Measurements from ENCODE around the gene TENM4.
A peak's percentile ranks its signal among the peaks of the same experiment; 100 is the strongest.

GRCh38 chr11:79244241-79244772, 196.5 kb downstream of the TENM4 start:
- TF ChIP-seq CTCF (IDR thresholded peaks at IDR 0.05) (no peak), EZH2phosphoT487 (IDR thresholded peaks at IDR 0.05; ENCODE audit: borderline replicate concordance, low read depth) (no peak), MEF2A (IDR thresholded peaks at IDR 0.05; ENCODE audit: borderline replicate concordance, low read depth) (no peak), SIN3A (IDR thresholded peaks at IDR 0.05; ENCODE audit: borderline replicate concordance, low read depth, low read length) (no peak), RAD21 (IDR thresholded peaks at IDR 0.05; ENCODE audit: low read length) (no peak), EP300 (IDR thresholded peaks at IDR 0.05; ENCODE audit: borderline replicate concordance in 1 of 2, low read depth in 1 of 2, low read length in 1 of 2) (0 out of 4 replicates have a peak, but pooled peaks of 1 of the 2 experiments have one; percentile 19), NRF1 (IDR thresholded peaks at IDR 0.05; ENCODE audit: low read depth, low read length) (no peak), ZBTB33 (IDR thresholded peaks at IDR 0.05; ENCODE audit: borderline replicate concordance, low read depth) (no peak)
- TF ChIP-seq, protein P1, sequence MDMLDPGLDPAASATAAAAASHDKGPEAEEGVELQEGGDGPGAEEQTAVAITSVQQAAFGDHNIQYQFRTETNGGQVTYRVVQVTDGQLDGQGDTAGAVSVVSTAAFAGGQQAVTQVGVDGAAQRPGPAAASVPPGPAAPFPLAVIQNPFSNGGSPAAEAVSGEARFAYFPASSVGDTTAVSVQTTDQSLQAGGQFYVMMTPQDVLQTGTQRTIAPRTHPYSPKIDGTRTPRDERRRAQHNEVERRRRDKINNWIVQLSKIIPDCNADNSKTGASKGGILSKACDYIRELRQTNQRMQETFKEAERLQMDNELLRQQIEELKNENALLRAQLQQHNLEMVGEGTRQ (IDR thresholded peaks at IDR 0.05; ENCODE audit: borderline replicate concordance, low read depth, low read length) = no peak
- TF ChIP-seq, protein P2, sequence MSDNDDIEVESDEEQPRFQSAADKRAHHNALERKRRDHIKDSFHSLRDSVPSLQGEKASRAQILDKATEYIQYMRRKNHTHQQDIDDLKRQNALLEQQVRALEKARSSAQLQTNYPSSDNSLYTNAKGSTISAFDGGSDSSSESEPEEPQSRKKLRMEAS (IDR thresholded peaks at IDR 0.05; ENCODE audit: low read depth) = no peak
- TF ChIP-seq, protein P3, sequence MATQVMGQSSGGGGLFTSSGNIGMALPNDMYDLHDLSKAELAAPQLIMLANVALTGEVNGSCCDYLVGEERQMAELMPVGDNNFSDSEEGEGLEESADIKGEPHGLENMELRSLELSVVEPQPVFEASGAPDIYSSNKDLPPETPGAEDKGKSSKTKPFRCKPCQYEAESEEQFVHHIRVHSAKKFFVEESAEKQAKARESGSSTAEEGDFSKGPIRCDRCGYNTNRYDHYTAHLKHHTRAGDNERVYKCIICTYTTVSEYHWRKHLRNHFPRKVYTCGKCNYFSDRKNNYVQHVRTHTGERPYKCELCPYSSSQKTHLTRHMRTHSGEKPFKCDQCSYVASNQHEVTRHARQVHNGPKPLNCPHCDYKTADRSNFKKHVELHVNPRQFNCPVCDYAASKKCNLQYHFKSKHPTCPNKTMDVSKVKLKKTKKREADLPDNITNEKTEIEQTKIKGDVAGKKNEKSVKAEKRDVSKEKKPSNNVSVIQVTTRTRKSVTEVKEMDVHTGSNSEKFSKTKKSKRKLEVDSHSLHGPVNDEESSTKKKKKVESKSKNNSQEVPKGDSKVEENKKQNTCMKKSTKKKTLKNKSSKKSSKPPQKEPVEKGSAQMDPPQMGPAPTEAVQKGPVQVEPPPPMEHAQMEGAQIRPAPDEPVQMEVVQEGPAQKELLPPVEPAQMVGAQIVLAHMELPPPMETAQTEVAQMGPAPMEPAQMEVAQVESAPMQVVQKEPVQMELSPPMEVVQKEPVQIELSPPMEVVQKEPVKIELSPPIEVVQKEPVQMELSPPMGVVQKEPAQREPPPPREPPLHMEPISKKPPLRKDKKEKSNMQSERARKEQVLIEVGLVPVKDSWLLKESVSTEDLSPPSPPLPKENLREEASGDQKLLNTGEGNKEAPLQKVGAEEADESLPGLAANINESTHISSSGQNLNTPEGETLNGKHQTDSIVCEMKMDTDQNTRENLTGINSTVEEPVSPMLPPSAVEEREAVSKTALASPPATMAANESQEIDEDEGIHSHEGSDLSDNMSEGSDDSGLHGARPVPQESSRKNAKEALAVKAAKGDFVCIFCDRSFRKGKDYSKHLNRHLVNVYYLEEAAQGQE (IDR thresholded peaks at IDR 0.05; ENCODE audit: low read depth, low read length) = no peak

All from SK-N-SH (cell line).